Neural progenitor cell (in vitro differentiated cells): ENCODE measurements around the gene XPR1.

ENCODE experiments used
- CTCF ChIP-seq: fragments of 200-600 bp; sonication (generic); IDR thresholded peaks from 2 replicates; pipeline ENCODE4 v1.5.1; 2017; ENCODE audit warnings: antibody characterized with exemption, mild to moderate bottlenecking
- EZH2phosphoT487 ChIP-seq: fragments of 200-600 bp; sonication (generic); IDR thresholded peaks from 2 replicates; pipeline ENCODE4 v1.6.1; 2017; ENCODE audit warnings: antibody characterized with exemption

GRCh38 chr1:180791806-180792205, 160.0 kb downstream of the XPR1 start:
- TF ChIP-seq CTCF (no peak), EZH2phosphoT487 (no peak)
